ENCODE data around the gene NCAPD3. TPM values are rescaled to one million over a fixed set of nuclear protein-coding genes. Genes with fewer than 3 reads are reported as not detected.

The NCAPD3 gene
- total and polyA plus RNA-seq, 2 donors (not counting 1 experiment from before 2014, with no cell fraction given): 7.4 to 11.4 TPM

DNA sequence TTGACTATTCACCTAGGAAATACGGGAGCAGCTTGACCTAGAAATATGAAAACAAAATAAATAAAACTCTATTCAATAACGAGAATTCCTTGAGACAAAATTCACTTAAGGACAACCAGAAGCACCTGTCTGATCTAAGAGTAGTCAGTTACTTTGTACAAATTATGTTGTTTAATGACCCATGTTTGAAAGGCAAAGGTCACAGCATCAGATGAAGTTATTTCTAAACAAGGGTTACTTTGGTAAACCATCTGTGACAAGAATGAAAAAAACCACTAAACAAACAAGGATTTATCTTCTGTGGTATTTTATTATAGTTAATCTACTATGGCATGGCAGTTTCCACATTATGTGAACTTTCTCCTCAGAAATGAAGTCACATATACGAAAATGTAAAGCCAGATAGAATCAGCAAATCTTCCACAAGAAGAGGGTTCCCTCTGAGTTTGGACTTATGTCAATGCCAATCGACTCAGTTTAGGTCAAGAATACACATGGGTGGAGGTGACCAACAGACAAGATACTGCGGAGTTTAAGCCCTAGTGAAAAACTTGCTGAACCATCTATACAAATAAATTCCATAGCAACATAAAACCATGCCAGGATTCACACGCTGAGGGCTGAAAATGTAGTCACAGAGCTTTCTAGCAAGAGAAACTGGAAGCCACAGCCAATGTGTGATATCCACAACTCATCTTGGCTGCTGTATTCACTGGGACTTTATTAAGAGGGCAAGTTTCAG lies 53.4 kb downstream of the NCAPD3 start:
- Histone ChIP-seq H3K4me1 (ENCODE audit: control insufficient read depth, extremely low read depth, insufficient read depth, low read length) (no peaks in the 10 kb centered on the region), H3K4me2 (ENCODE audit: extremely low read depth, insufficient read depth, low read length) (no peak overlapping the region), H4K20me1 (ENCODE audit: control insufficient read depth, extremely low read depth, insufficient read depth, low read length) (no peaks in the 10 kb centered on the region), H3K36me3 (ENCODE audit: control insufficient read depth, insufficient read depth, low read length) (peaks cover 5% of the 10 kb centered on the region), H3K79me2 (ENCODE audit: control insufficient read depth, insufficient read depth, low read length) (no peaks in the 10 kb centered on the region), H2AFZ (ENCODE audit: low read length) (no peak overlapping the region), H3K4me3 (replicated peaks in 1 of 4; ENCODE audit: control extremely low read depth in 1 of 4, insufficient read depth in 1 of 4, low read depth in 3 of 4, low read length in 4 of 4) (no peak overlapping the region), H3K9ac (ENCODE audit: insufficient read depth, low read length) (no peak overlapping the region), H3K27me3 (ENCODE audit: control insufficient read depth, insufficient read depth, low read length) (no peaks in the 10 kb centered on the region), H3K9me3 (ENCODE audit: control insufficient read depth, insufficient read depth, low read depth, low read length) (no peaks in the 10 kb centered on the region), H3K27ac (ENCODE audit: insufficient read depth, low read length) (no peak overlapping the region)
- TF ChIP-seq, protein P1, sequence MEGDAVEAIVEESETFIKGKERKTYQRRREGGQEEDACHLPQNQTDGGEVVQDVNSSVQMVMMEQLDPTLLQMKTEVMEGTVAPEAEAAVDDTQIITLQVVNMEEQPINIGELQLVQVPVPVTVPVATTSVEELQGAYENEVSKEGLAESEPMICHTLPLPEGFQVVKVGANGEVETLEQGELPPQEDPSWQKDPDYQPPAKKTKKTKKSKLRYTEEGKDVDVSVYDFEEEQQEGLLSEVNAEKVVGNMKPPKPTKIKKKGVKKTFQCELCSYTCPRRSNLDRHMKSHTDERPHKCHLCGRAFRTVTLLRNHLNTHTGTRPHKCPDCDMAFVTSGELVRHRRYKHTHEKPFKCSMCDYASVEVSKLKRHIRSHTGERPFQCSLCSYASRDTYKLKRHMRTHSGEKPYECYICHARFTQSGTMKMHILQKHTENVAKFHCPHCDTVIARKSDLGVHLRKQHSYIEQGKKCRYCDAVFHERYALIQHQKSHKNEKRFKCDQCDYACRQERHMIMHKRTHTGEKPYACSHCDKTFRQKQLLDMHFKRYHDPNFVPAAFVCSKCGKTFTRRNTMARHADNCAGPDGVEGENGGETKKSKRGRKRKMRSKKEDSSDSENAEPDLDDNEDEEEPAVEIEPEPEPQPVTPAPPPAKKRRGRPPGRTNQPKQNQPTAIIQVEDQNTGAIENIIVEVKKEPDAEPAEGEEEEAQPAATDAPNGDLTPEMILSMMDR (conservative IDR thresholded peaks at IDR 0.05 in 1 of 2, IDR thresholded peaks at IDR 0.05 in 1 of 2; ENCODE audit: low read depth in 1 of 2, low read length in 2 of 2): no peak
- TF ChIP-seq EZH2 (IDR thresholded peaks at IDR 0.05; ENCODE audit: low read length, missing control alignments): no peak
- no peak for DNase-seq (ENCODE audit: low read depth in 2 of 2)

DNA sequence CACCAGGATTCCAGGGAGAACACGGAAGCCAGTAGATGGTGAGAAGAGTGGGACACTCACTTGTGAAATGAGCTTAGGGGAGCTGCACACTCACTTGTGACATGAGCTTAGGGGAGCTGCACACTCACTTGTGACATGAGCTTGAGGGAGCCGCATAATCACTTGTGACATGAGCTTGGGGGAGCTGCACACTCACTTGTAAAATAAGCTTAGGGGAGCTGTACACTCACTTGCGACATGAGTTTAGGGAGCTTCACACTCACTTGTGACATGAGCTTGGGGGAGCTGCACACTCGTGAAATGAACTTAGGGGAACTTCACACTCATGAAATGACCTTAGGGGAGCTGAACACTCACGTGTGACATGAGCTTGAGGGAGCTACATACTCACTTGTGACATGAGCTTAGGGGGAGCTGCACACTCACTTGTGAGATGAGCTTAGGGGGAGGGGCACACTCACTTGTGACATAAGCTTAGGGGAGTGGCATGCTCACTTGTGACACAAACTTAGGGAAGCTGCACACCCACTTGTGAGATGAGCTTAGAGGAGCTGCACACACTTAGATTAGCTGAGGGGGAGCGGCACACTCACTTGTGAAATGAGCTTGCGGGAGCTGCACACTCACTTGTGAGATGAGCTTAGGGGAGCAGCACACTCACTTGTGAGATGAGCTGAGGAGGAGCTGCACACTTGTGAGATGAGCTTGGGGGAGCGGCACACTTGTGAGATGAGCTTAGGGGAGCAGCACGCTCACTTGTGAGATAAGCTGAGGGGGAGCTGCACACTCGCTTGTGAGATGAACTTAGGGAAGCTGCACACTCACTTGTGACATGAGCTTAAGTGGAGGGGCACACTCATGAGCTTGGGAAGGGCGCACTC lies 59.0 kb downstream of the NCAPD3 start:
- Histone ChIP-seq H3K79me2 (ENCODE audit: control insufficient read depth, insufficient read depth, low read length) (no peaks in the 10 kb centered on the region), H3K9ac (ENCODE audit: insufficient read depth, low read length) (no peak overlapping the region), H3K27ac (ENCODE audit: insufficient read depth, low read length) (no peak overlapping the region), H3K4me2 (ENCODE audit: extremely low read depth, insufficient read depth, low read length) (no peak overlapping the region), H2AFZ (ENCODE audit: low read length) (no peak overlapping the region), H3K27me3 (ENCODE audit: control insufficient read depth, insufficient read depth, low read length) (no peaks in the 10 kb centered on the region), H4K20me1 (ENCODE audit: control insufficient read depth, extremely low read depth, insufficient read depth, low read length) (no peaks in the 10 kb centered on the region), H3K9me3 (ENCODE audit: control insufficient read depth, insufficient read depth, low read depth, low read length) (no peaks in the 10 kb centered on the region), H3K4me3 (replicated peaks in 1 of 4; ENCODE audit: control extremely low read depth in 1 of 4, insufficient read depth in 1 of 4, low read depth in 3 of 4, low read length in 4 of 4) (no peak overlapping the region), H3K4me1 (ENCODE audit: control insufficient read depth, extremely low read depth, insufficient read depth, low read length) (no peaks in the 10 kb centered on the region), H3K36me3 (ENCODE audit: control insufficient read depth, insufficient read depth, low read length) (peaks cover 7% of the 10 kb centered on the region)
- DNase-seq (ENCODE audit: low read depth in 2 of 2): no peak
- no peak for TF ChIP-seq EZH2 (IDR thresholded peaks at IDR 0.05; ENCODE audit: low read length, missing control alignments)
- TF ChIP-seq, protein P1 (conservative IDR thresholded peaks at IDR 0.05 in 1 of 2, IDR thresholded peaks at IDR 0.05 in 1 of 2; ENCODE audit: low read depth in 1 of 2, low read length in 2 of 2): no peak

DNA sequence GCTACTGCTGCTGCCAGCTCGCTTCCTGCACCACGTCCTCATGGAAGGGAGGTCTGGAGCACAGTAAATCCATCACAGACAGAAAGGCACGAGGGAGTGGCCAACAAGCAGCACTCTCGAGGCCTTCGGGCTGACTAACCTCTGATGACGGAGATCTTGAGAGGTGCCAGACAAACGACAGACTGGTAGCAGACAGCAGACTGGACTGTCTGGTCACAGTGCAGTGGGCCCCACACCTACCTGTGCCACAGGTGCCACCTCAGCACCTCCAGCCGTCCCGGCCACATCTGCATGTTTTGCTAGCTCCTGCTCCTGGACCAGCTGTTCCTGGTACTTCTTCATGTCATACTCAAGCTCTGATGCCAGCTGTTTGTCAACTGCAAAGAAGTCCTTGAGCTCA lies 64.1 kb downstream of the NCAPD3 start:
- Histone ChIP-seq H3K4me3 (replicated peaks in 1 of 4; ENCODE audit: control extremely low read depth in 1 of 4, insufficient read depth in 1 of 4, low read depth in 3 of 4, low read length in 4 of 4) (no peak overlapping the region), H3K79me2 (ENCODE audit: control insufficient read depth, insufficient read depth, low read length) (no peaks in the 10 kb centered on the region), H3K9ac (ENCODE audit: insufficient read depth, low read length) (no peak overlapping the region), H3K27me3 (ENCODE audit: control insufficient read depth, insufficient read depth, low read length) (no peaks in the 10 kb centered on the region), H3K4me1 (ENCODE audit: control insufficient read depth, extremely low read depth, insufficient read depth, low read length) (no peaks in the 10 kb centered on the region), H3K9me3 (ENCODE audit: control insufficient read depth, insufficient read depth, low read depth, low read length) (no peaks in the 10 kb centered on the region), H3K4me2 (ENCODE audit: extremely low read depth, insufficient read depth, low read length) (no peak overlapping the region), H3K27ac (ENCODE audit: insufficient read depth, low read length) (no peak overlapping the region), H2AFZ (ENCODE audit: low read length) (no peak overlapping the region), H3K36me3 (ENCODE audit: control insufficient read depth, insufficient read depth, low read length) (peaks cover 19% of the 10 kb centered on the region), H4K20me1 (ENCODE audit: control insufficient read depth, extremely low read depth, insufficient read depth, low read length) (no peaks in the 10 kb centered on the region)
- TF ChIP-seq EZH2 (IDR thresholded peaks at IDR 0.05; ENCODE audit: low read length, missing control alignments): no peak
- TF ChIP-seq, protein P1 (conservative IDR thresholded peaks at IDR 0.05 in 1 of 2, IDR thresholded peaks at IDR 0.05 in 1 of 2; ENCODE audit: low read depth in 1 of 2, low read length in 2 of 2): no peak
- DNase-seq (ENCODE audit: low read depth in 2 of 2): no peak

All from fibroblast of lung (primary cell).